T-helper 1 cell treated with Interleukin-12 subunit alpha and Interleukin-12 subunit beta and Interleukin-4 antibody, amounts not matched to agents 30 μg/mL and 1 μg/mL, for 36 hours (primary cell): ENCODE results near the gene VAV1.

Source experiments
- H3K27ac Mint-ChIP-seq: one replicate; pipeline ENCODE4 v1.8.0; 2021; ENCODE audit warnings: mild to moderate bottlenecking, mixed read lengths
- H3K27me3 Mint-ChIP-seq: one replicate; pipeline ENCODE4 v1.8.0; 2021; ENCODE audit warnings: low read depth, mixed read lengths
- H3K36me3 Mint-ChIP-seq: one replicate; pipeline ENCODE4 v1.8.0; 2021; ENCODE audit warnings: low read depth, mixed read lengths
- H3K4me1 Mint-ChIP-seq: one replicate; pipeline ENCODE4 v1.8.0; 2021; ENCODE audit warnings: low read depth, mixed read lengths
- H3K4me3 Mint-ChIP-seq: one replicate; pipeline ENCODE4 v1.8.0; 2021; ENCODE audit warnings: mild to moderate bottlenecking, moderate library complexity, mixed read lengths
- H3K9me3 Mint-ChIP-seq: one replicate; pipeline ENCODE4 v1.8.0; 2021; ENCODE audit warnings: mixed read lengths

Gene VAV1

GRCh38 chr19:6842871-6843607 lies 70.5 kb downstream of the VAV1 start:
- Mint-ChIP-seq H3K27me3 (no peaks in the 10 kb centered on the region), H3K36me3 (peaks cover 23% of the 10 kb centered on the region), H3K27ac (peak overlapping the region; percentile 27), H3K4me3 (no peak overlapping the region), H3K9me3 (no peaks in the 10 kb centered on the region), H3K4me1 (peaks cover 5% of the 10 kb centered on the region)

GRCh38 chr19:6847828-6848200 lies 75.3 kb downstream of the VAV1 start:
- Mint-ChIP-seq H3K4me1 (no peaks in the 10 kb centered on the region), H3K9me3 (no peaks in the 10 kb centered on the region), H3K4me3 (no peak overlapping the region), H3K27ac (no peak overlapping the region), H3K36me3 (peaks cover 35% of the 10 kb centered on the region), H3K27me3 (no peaks in the 10 kb centered on the region)

- peaks cover under 1% of the 10 kb centered on the region for H3K4me1 Mint-ChIP-seq
- no peak overlapping the region for H3K27ac Mint-ChIP-seq
- no peaks in the 10 kb centered on the region for H3K27me3 Mint-ChIP-seq
- H3K9me3 Mint-ChIP-seq, result no peaks in the 10 kb centered on the region
- peaks cover 36% of the 10 kb centered on the region for H3K36me3 Mint-ChIP-seq
- H3K4me3 Mint-ChIP-seq, result no peak overlapping the region
Observed at GRCh38 chr19:6848986-6849385, 76.5 kb downstream of the VAV1 start.

GRCh38 chr19:6849876-6850275 lies 77.4 kb downstream of the VAV1 start:
- no peak overlapping the region for H3K4me3 Mint-ChIP-seq
- no peak overlapping the region for H3K27ac Mint-ChIP-seq
- H3K27me3 Mint-ChIP-seq, result no peaks in the 10 kb centered on the region
- peaks cover 40% of the 10 kb centered on the region for H3K36me3 Mint-ChIP-seq
- no peaks in the 10 kb centered on the region for H3K9me3 Mint-ChIP-seq
- H3K4me1 Mint-ChIP-seq, result peaks cover 3% of the 10 kb centered on the region

GRCh38 chr19:6851359-6851758 lies 78.9 kb downstream of the VAV1 start:
- peaks cover 53% of the 10 kb centered on the region for H3K36me3 Mint-ChIP-seq
- H3K27ac Mint-ChIP-seq, result no peak overlapping the region
- H3K27me3 Mint-ChIP-seq, result no peaks in the 10 kb centered on the region
- H3K9me3 Mint-ChIP-seq, result no peaks in the 10 kb centered on the region
- H3K4me3 Mint-ChIP-seq, result no peak overlapping the region
- peaks cover 3% of the 10 kb centered on the region for H3K4me1 Mint-ChIP-seq

- no peak overlapping the region for H3K27ac Mint-ChIP-seq
- H3K27me3 Mint-ChIP-seq, result no peaks in the 10 kb centered on the region
- peaks cover 3% of the 10 kb centered on the region for H3K4me1 Mint-ChIP-seq
- H3K36me3 Mint-ChIP-seq, result peaks cover 57% of the 10 kb centered on the region
- H3K4me3 Mint-ChIP-seq, result no peak overlapping the region
- H3K9me3 Mint-ChIP-seq, result no peaks in the 10 kb centered on the region
Observed at GRCh38 chr19:6852001-6852400, 79.5 kb downstream of the VAV1 start.

- Mint-ChIP-seq H3K27ac (no peak overlapping the region), H3K27me3 (no peaks in the 10 kb centered on the region), H3K4me3 (no peak overlapping the region), H3K9me3 (no peaks in the 10 kb centered on the region), H3K36me3 (peaks cover 56% of the 10 kb centered on the region), H3K4me1 (peaks cover 3% of the 10 kb centered on the region)
Observed at GRCh38 chr19:6853868-6854267, 81.4 kb downstream of the VAV1 start.

- H3K27me3 Mint-ChIP-seq, result no peaks in the 10 kb centered on the region
- no peaks in the 10 kb centered on the region for H3K9me3 Mint-ChIP-seq
- H3K4me1 Mint-ChIP-seq, result peaks cover 3% of the 10 kb centered on the region
- H3K4me3 Mint-ChIP-seq, result no peak overlapping the region
- no peak overlapping the region for H3K27ac Mint-ChIP-seq
- peaks cover 51% of the 10 kb centered on the region for H3K36me3 Mint-ChIP-seq
Observed at GRCh38 chr19:6854758-6855157, 82.2 kb downstream of the VAV1 start.

- H3K4me1 Mint-ChIP-seq, result peaks cover 6% of the 10 kb centered on the region
- H3K27ac Mint-ChIP-seq, result peak overlapping the region; percentile 24
- peaks cover 39% of the 10 kb centered on the region for H3K36me3 Mint-ChIP-seq
Observed at GRCh38 chr19:6856749-6857372, 84.4 kb downstream of the VAV1 start.

GRCh38 chr19:6861683-6862286 lies 89.3 kb downstream of the VAV1 start:
- no peaks in the 10 kb centered on the region for H3K9me3 Mint-ChIP-seq
- H3K4me3 Mint-ChIP-seq, result peak overlapping the region; percentile 30
- no peaks in the 10 kb centered on the region for H3K27me3 Mint-ChIP-seq
- peak overlapping the region; percentile 68 for H3K27ac Mint-ChIP-seq
- peaks cover 14% of the 10 kb centered on the region for H3K4me1 Mint-ChIP-seq
- peaks cover 6% of the 10 kb centered on the region for H3K36me3 Mint-ChIP-seq

More at GRCh38 chr19:6856749-6857372, 84.4 kb downstream of the VAV1 start:
- Mint-ChIP-seq H3K4me3 (no peak overlapping the region), H3K9me3 (no peaks in the 10 kb centered on the region), H3K27me3 (no peaks in the 10 kb centered on the region)

- Mint-ChIP-seq H3K4me1 (peaks cover 14% of the 10 kb centered on the region), H3K4me3 (peak overlapping the region; percentile 83), H3K27me3 (no peaks in the 10 kb centered on the region), H3K9me3 (no peaks in the 10 kb centered on the region), H3K36me3 (no peaks in the 10 kb centered on the region), H3K27ac (peak overlapping the region; percentile 76)
Observed at GRCh38 chr19:6862673-6863078, 90.2 kb downstream of the VAV1 start.

- no peak overlapping the region for H3K27ac Mint-ChIP-seq
- peaks cover 14% of the 10 kb centered on the region for H3K4me1 Mint-ChIP-seq
- H3K27me3 Mint-ChIP-seq, result no peaks in the 10 kb centered on the region
- H3K36me3 Mint-ChIP-seq, result no peaks in the 10 kb centered on the region
- no peak overlapping the region for H3K4me3 Mint-ChIP-seq
- no peaks in the 10 kb centered on the region for H3K9me3 Mint-ChIP-seq
Observed at GRCh38 chr19:6864325-6864940, 91.9 kb downstream of the VAV1 start.

GRCh38 chr19:6865849-6866248 lies 93.3 kb downstream of the VAV1 start:
- Mint-ChIP-seq H3K27me3 (no peaks in the 10 kb centered on the region), H3K4me1 (peaks cover 14% of the 10 kb centered on the region), H3K36me3 (no peaks in the 10 kb centered on the region), H3K4me3 (no peak overlapping the region), H3K27ac (no peak overlapping the region), H3K9me3 (no peaks in the 10 kb centered on the region)

- peaks cover 13% of the 10 kb centered on the region for H3K4me1 Mint-ChIP-seq
- H3K27ac Mint-ChIP-seq, result no peak overlapping the region
- peaks cover 4% of the 10 kb centered on the region for H3K9me3 Mint-ChIP-seq
- H3K4me3 Mint-ChIP-seq, result no peak overlapping the region
- H3K27me3 Mint-ChIP-seq, result no peaks in the 10 kb centered on the region
- H3K36me3 Mint-ChIP-seq, result peaks cover 2% of the 10 kb centered on the region
Observed at GRCh38 chr19:6866741-6867151, 94.2 kb downstream of the VAV1 start.

GRCh38 chr19:6868351-6868750 lies 95.8 kb downstream of the VAV1 start:
- H3K4me3 Mint-ChIP-seq, result no peak overlapping the region
- H3K9me3 Mint-ChIP-seq, result peaks cover 10% of the 10 kb centered on the region
- peaks cover 6% of the 10 kb centered on the region for H3K4me1 Mint-ChIP-seq
- peaks cover 3% of the 10 kb centered on the region for H3K36me3 Mint-ChIP-seq
- no peaks in the 10 kb centered on the region for H3K27me3 Mint-ChIP-seq
- no peak overlapping the region for H3K27ac Mint-ChIP-seq
